Stimulated activated CD8-positive, alpha-beta memory T cell treated with anti-CD3 and anti-CD28 coated beads, Interleukin-2, amount 100 ng/mL, for 48 hours (primary cell): ENCODE measurements around the gene TRAF5.
"Not testable (repeated sequence)": the region's sequence is repeated elsewhere in the genome, so short reads cannot be mapped to it uniquely, and the experiment has no call there.

Experiments used
- DNase-seq, 2 donors: peaks; one replicate each; pipeline ENCODE4 v3.0.0-alpha.2; 2020; ENCODE audit warnings: low read depth in 2 of 2

TRAF5 gene

GRCh38 chr1:211377539-211378450 lies 51.2 kb downstream of the TRAF5 start:
- no peak for DNase-seq

GRCh38 chr1:211378844-211379243 lies 52.2 kb downstream of the TRAF5 start:
- DNase-seq: no peak

- DNase-seq: no peak
Observed at GRCh38 chr1:211379446-211379845, 52.8 kb downstream of the TRAF5 start.

- DNase-seq: no peak
Observed at GRCh38 chr1:211381481-211382181, 55.0 kb downstream of the TRAF5 start.

GRCh38 chr1:211382182-211382713 lies 55.6 kb downstream of the TRAF5 start:
- no peak for DNase-seq

- peak; percentile 77 to 78 for DNase-seq
Observed at GRCh38 chr1:211382714-211383480, 56.3 kb downstream of the TRAF5 start.

- DNase-seq: no peak
Observed at GRCh38 chr1:211384524-211384923, 57.9 kb downstream of the TRAF5 start.

GRCh38 chr1:211386921-211387320 lies 60.3 kb downstream of the TRAF5 start:
- DNase-seq: no peak

GRCh38 chr1:211390829-211391228 lies 64.2 kb downstream of the TRAF5 start:
- not testable (repeated sequence) for DNase-seq

- DNase-seq: no peak
Observed at GRCh38 chr1:211393203-211393602, 66.6 kb downstream of the TRAF5 start.

GRCh38 chr1:211398266-211398930 lies 71.8 kb downstream of the TRAF5 start:
- not testable (repeated sequence) for DNase-seq

- DNase-seq: not testable (repeated sequence)
Observed at GRCh38 chr1:211399851-211400393, 73.3 kb downstream of the TRAF5 start.

GRCh38 chr1:211401751-211402150 lies 75.1 kb downstream of the TRAF5 start:
- not testable (repeated sequence) for DNase-seq

- not testable (repeated sequence) for DNase-seq
Observed at GRCh38 chr1:211406086-211406485, 79.5 kb downstream of the TRAF5 start.

GRCh38 chr1:211407749-211408148 lies 81.1 kb downstream of the TRAF5 start:
- not testable (repeated sequence) for DNase-seq

GRCh38 chr1:211411639-211412038 lies 85.0 kb downstream of the TRAF5 start:
- no peak for DNase-seq

GRCh38 chr1:211415700-211416099 lies 89.1 kb downstream of the TRAF5 start:
- no peak for DNase-seq

- DNase-seq: peak; percentile 13 to 21
Observed at GRCh38 chr1:211416246-211416627, 89.6 kb downstream of the TRAF5 start.

GRCh38 chr1:211416628-211417323 lies 90.1 kb downstream of the TRAF5 start:
- DNase-seq: peak; percentile 27 to 39

GRCh38 chr1:211420389-211420788 lies 93.8 kb downstream of the TRAF5 start:
- DNase-seq: no peak
